Fibroblast of the aortic adventitia (primary cell): ENCODE measurements around the gene C9orf43. TPM values are rescaled to one million over a fixed set of nuclear protein-coding genes. Genes with fewer than 3 reads are reported as not detected.
A peak's percentile ranks its signal among the peaks of the same experiment; 100 is the strongest.

Experiments
- DNase-seq: peaks from one replicate; pipeline ENCODE4 v3.0.0-alpha.2; 2010; ENCODE audit warnings: low read depth
- H3K4me3 ChIP-seq: 2 replicates; pipeline ENCODE4 v1.5.1; 2011; ENCODE audit warnings: low read depth, mild to moderate bottlenecking, control low read depth, low read length, moderate library complexity
- total RNA-seq: library from RNA; depleted of rRNA; stranded (reverse); fragments of >200 nt; gene quantifications from 2 replicates; pipeline ENCODE4 v1.2.3, GENCODE V29; 2012; ENCODE audit warnings: low replicate concordance
- TF ChIP-seq, protein P1 (sequence below): IDR thresholded peaks from 2 replicates; pipeline ENCODE4 v1.5.1; 2011; ENCODE audit warnings: mild to moderate bottlenecking, low read length, control low read depth, inconsistent platforms; ENCODE audit not compliant: insufficient read depth

The C9orf43 gene
- total RNA-seq, 1 donor, result 0.63 TPM

DNA sequence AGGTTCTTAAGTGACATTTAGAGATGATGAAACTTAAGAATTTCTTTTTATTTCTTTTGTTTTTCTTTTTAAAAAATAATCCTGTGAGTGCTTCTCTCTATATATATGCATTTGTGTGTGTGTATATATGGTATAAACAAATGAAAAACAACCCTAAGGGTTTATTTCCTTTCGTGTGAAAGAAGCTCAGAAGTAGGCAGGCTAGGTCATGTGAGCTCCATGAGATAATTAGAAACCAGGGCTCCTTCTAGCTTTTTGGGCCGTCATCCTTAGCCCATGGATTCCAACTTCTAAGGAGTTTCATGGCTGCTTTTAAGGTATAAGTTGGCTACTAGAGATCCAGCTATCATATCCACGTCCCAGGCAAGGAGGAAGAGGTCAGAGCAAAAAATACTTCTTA lies 11.2 kb downstream of the C9orf43 start:
- DNase-seq, result no peak
- H3K4me3 ChIP-seq, result no peak overlapping the region
- TF ChIP-seq, protein P1, sequence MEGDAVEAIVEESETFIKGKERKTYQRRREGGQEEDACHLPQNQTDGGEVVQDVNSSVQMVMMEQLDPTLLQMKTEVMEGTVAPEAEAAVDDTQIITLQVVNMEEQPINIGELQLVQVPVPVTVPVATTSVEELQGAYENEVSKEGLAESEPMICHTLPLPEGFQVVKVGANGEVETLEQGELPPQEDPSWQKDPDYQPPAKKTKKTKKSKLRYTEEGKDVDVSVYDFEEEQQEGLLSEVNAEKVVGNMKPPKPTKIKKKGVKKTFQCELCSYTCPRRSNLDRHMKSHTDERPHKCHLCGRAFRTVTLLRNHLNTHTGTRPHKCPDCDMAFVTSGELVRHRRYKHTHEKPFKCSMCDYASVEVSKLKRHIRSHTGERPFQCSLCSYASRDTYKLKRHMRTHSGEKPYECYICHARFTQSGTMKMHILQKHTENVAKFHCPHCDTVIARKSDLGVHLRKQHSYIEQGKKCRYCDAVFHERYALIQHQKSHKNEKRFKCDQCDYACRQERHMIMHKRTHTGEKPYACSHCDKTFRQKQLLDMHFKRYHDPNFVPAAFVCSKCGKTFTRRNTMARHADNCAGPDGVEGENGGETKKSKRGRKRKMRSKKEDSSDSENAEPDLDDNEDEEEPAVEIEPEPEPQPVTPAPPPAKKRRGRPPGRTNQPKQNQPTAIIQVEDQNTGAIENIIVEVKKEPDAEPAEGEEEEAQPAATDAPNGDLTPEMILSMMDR, result no peak

DNA sequence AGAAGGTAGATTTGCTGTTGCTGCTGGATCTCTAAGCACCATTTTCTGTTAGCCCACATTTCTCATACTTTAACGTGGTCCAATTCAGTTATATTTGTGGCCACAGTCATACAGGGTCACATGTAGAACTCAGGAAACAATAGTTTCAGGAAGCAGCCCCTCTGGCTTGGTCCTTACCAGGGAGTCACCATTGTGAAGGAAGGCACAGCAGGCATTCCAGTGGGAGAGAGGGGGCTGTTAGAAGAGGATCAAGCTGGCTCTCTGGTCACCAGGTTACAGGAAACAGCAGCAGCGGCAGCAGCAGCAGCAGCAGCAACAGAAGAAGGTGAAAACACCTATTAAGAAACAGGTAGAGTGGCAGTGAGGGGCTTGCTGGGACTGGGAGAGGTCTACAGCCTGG lies 14.5 kb downstream of the C9orf43 start:
- H3K4me3 ChIP-seq, result no peak overlapping the region
- TF ChIP-seq, protein P1, result no peak
- no peak for DNase-seq

DNA sequence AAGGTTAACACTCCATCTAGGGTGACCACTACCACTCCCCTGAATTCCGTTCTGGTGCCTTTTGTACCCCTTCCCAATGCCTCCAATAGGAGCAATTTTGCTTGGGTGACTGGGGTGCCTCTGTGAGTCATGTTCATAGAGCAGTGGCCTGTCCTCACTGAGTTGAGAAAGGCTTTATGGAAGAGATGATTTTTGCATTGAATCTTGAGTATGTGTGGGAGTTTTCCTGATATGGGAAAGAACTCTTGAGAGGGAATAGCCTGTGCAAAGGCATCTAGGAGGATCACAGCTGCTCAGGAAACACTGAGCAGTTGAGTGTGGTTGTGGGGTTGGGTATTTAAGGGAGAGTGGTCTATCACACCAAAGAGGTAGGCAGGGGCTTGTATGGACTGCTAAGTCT lies 16.2 kb downstream of the C9orf43 start:
- H3K4me3 ChIP-seq, result no peak overlapping the region
- TF ChIP-seq, protein P1, result no peak
- DNase-seq, result no peak

DNA sequence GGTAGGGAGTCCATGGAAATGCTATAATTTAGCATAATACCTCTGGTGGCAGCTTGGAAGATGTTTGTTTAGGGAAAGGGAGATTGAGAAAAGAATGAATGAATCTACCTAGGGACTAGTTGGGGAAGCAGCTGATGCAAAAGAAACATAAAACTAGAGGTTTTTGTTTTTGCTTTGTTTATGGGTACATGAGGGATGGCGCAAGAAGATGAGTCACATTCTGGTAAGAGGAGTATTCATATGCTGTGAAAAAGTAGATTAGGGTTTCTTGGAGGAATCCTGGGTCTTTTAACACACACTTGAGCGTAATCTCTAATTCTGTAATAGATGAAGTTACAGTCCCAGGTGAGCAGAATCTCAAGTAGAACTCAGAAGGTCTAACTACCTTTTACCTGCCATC lies 17.1 kb downstream of the C9orf43 start:
- H3K4me3 ChIP-seq, result no peak overlapping the region
- peak; percentile 46 for DNase-seq
- TF ChIP-seq, protein P1, result no peak

DNA sequence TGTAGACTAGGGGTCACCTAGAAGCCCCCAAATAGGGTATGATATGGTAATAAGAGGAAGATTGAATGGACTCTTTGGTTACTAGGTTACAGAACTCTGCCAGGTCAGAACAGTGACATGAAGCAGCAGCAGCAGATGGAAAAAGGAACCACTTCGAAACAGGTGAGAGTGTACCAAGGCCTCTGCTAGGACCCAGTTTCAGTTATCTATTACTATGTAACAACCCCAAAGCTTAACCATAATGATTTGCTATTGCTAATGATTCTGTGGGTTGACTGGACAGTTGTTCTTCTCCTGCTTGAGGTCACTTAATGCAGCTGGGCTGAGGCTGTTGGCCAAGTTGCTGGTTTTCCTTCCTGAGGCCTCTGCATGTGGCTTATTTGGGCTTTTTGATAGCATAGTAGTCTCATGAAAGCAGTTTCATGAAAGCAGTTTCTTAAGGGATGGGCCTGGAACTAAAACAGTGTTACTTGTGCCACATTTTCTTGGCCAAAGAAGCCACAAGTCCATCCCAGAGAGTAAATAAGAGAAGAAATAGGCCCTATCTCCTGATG lies 17.6 kb downstream of the C9orf43 start:
- TF ChIP-seq, protein P1, result no peak
- DNase-seq, result no peak
- H3K4me3 ChIP-seq, result no peak overlapping the region

DNA sequence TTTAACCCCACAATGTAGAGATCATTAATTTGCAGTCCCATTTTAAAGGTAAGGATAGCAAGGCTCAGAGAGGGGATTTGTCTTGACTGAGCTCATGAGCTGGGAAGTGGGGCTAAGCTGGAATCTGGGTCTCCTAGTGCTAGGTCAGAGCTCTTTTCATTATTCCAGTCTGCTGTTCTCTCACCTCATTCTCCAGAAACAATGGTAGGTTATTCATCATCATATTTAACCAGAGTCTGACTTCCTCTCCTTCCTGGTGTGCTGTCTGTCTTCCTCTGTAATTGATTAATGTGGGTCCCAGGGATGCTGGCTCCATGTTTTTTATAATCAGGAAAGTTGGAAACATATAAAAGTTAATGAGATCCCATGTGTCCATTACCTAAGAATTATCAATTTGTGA lies 20.6 kb downstream of the C9orf43 start:
- DNase-seq, result no peak
- TF ChIP-seq, protein P1, result no peak
- no peak overlapping the region for H3K4me3 ChIP-seq
